ENCODE results near the gene B4GALNT1. TPM values are rescaled to one million over a fixed set of nuclear protein-coding genes. Genes with fewer than 3 reads are reported as not detected.
A peak's percentile ranks its signal among the peaks of the same experiment; 100 is the strongest.

Gene B4GALNT1
- total RNA-seq, 4 donors from 2014 or later, result 2.9 to 14.1 (median 3.9) TPM

DNA sequence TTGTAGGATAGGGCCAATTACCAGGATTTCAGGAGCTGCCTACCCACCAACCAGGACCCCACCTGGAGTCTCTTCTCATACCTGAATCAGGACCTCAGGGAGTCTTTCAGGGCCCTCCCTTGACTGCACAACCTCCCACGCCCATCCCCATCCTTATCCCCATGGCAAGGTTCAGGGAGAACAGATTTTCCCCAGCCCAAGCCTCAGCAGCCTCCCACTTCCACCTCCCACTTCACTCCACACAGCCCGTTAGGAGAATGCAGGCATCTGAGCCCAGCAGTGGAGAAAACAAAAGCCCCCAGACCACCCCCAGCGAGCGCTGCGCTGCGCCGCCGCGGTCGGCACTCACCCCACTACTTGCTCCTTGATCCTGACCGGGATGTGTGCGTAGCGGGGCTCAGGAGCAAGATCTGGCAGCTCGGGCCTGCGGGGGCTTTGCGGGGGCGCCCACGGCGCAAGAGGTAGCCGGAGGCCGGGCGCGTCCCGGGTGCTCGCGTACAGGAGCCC is 1.4 kb downstream of the B4GALNT1 start:
- peaks cover 0 to 7% of the 10 kb centered on the region in 2 donors for H3K27me3 ChIP-seq
- no peaks in the 10 kb centered on the region for H3K4me1 ChIP-seq
- no peak for DNase-seq
- peak overlapping the region; percentile 37 to 42 for H3K4me3 ChIP-seq
- no peaks in the 10 kb centered on the region for H3K9me3 ChIP-seq
- no peaks in the 10 kb centered on the region for H3K36me3 ChIP-seq
- intact Hi-C loops (cut with DNase I; ENCODE audit: low total_unique reads), result no loop called here
- TF ChIP-seq, protein P1, sequence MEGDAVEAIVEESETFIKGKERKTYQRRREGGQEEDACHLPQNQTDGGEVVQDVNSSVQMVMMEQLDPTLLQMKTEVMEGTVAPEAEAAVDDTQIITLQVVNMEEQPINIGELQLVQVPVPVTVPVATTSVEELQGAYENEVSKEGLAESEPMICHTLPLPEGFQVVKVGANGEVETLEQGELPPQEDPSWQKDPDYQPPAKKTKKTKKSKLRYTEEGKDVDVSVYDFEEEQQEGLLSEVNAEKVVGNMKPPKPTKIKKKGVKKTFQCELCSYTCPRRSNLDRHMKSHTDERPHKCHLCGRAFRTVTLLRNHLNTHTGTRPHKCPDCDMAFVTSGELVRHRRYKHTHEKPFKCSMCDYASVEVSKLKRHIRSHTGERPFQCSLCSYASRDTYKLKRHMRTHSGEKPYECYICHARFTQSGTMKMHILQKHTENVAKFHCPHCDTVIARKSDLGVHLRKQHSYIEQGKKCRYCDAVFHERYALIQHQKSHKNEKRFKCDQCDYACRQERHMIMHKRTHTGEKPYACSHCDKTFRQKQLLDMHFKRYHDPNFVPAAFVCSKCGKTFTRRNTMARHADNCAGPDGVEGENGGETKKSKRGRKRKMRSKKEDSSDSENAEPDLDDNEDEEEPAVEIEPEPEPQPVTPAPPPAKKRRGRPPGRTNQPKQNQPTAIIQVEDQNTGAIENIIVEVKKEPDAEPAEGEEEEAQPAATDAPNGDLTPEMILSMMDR (IDR thresholded peaks at IDR 0.05), result no peak
- no peak for TF ChIP-seq POLR2A (IDR thresholded peaks at IDR 0.05)
- H3K27ac ChIP-seq, result no peak overlapping the region

DNA sequence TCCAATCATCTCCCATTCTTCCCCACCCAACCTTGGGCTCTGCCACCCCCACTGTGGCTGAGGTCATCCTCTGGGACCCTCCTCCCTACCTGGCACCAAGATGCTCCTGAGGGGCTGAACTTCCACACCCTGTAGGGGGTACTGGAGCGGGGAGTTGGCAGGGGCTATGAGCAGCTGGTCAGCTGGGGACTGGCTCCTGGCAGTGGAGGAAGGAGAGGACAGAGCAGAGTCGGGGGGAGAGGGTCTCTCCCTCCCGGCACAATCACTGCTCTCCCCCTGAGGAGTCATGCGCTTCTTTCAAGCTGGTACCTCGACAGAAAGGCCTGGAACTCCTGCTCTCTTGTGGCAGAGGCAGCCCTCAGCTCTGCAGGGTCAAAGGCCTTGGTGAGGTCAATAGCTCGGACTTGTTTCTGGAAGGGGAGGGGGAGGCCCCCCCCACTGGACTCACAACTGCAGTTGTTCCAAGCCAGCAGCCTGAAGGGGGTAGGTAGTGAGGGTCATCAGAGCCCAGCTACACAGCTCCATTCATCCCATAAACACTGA is 2.0 kb downstream of the B4GALNT1 start:
- TF ChIP-seq, protein P1 (IDR thresholded peaks at IDR 0.05), result no peak
- no peak for TF ChIP-seq POLR2A (IDR thresholded peaks at IDR 0.05)
- no peak for DNase-seq
- Histone ChIP-seq H3K4me3 (no peak overlapping the region), H3K27ac (no peak overlapping the region), H3K36me3 (no peaks in the 10 kb centered on the region), H3K27me3 (peaks cover 0 to under 1% of the 10 kb centered on the region in 2 donors), H3K4me1 (no peaks in the 10 kb centered on the region), H3K9me3 (no peaks in the 10 kb centered on the region)
- intact Hi-C loops (cut with DNase I; ENCODE audit: low total_unique reads), result no loop called here

DNA sequence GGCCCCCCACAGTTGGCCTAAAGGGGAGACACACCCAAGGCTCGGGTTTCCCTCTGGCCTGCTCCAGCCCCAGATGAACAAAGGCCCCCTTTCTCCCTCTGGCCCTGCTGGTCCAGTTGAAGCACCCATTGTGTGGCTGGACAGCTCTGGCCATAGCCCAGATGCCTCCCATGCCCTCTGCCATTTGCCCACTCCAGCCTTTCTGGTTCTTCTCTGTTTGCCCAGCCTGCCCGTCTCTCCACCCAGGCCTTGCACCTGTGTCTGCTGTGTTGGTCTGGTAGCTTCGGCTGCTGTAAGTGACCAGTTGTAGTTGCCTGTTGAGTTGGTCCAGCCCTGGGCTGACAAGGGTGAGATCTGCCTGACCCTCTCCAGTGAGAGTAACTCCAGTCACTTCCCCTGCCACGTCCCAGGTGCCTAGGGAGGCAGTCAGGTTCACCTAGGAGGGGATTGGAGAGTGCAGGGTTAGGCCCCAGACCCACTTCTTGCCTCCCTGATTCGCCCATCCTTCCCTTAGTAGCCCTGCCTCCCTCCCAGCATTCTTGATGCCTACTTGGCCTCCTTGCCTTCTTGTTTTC is 3.0 kb downstream of the B4GALNT1 start:
- Histone ChIP-seq H3K27me3 (no peaks in the 10 kb centered on the region), H3K4me1 (no peaks in the 10 kb centered on the region), H3K4me3 (no peak overlapping the region), H3K36me3 (no peaks in the 10 kb centered on the region), H3K9me3 (no peaks in the 10 kb centered on the region), H3K27ac (no peak overlapping the region)
- DNase-seq, result no peak
- TF ChIP-seq, protein P1 (IDR thresholded peaks at IDR 0.05), result no peak
- TF ChIP-seq POLR2A (IDR thresholded peaks at IDR 0.05), result no peak
- intact Hi-C loops (cut with DNase I; ENCODE audit: low total_unique reads), result no loop called here

DNA sequence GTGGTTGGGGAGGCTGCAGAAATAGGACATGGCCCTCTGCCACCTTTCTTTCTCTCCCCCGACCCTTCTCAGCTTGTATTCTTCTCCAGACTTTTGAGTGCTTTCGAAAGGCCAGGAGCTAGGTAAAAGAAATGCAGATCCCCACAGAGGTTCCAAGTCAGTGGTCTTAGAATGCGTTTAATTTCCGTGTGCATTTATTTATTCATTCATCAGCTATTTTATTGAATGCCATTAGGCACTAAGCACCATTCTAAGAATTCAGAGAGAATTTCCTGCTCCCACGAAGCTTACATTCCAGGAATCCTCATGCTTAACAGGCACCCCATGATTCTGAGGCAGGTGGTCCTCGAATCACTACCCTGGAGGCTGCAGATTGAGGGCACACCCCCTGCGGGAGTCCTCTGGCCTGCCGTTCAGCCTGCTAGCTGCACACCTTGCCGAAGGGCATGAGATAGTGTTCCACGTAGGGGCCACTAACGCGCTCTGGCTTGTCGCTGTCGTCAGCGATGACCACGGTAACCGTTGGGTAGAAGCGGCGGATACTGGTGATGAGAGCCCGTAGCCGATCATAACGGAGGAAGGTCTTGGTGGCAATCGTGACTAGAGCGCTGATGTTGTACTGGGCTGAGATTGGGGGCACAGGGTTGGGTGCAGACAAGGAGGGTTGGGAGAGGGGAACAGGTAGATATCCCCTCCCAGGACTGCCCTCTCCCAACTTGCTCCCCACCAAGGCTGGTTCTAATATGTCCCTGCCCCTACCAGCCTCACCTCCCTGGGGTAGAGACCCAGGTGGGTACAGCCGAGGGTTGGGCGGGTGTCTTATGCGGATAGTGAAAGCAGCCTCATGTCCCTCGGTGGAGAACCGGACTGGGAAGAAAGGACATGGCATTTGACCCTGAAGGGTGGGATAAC is 4.5 kb downstream of the B4GALNT1 start:
- Histone ChIP-seq H3K27me3 (no peaks in the 10 kb centered on the region), H3K27ac (no peak overlapping the region), H3K4me1 (no peaks in the 10 kb centered on the region), H3K36me3 (no peaks in the 10 kb centered on the region), H3K4me3 (no peak overlapping the region), H3K9me3 (no peaks in the 10 kb centered on the region)
- no peak for TF ChIP-seq POLR2A (IDR thresholded peaks at IDR 0.05)
- TF ChIP-seq, protein P1 (IDR thresholded peaks at IDR 0.05), result no peak
- no peak for DNase-seq
- intact Hi-C loops (cut with DNase I; ENCODE audit: low total_unique reads), result no loop called here
